Panc1 (cell line): ENCODE results near the gene PGGHG. TPM values are rescaled to one million over a fixed set of nuclear protein-coding genes. Genes with fewer than 3 reads are reported as not detected.
A peak's percentile ranks its signal among the peaks of the same experiment; 100 is the strongest.
"Not testable (repeated sequence)": the region's sequence is repeated elsewhere in the genome, so short reads cannot be mapped to it uniquely, and the experiment has no call there.

Source experiments
- ATAC-seq: fragments of 200-7000 bp; cut with Tn5 transposase; 2 replicates; pipeline ENCODE4 v1.9.1; 2020; ENCODE audit warnings: mild to moderate bottlenecking, moderate library complexity
- BruUV-seq: library from RNA; stranded (reverse); fragments of 400-500 nt; replicated peaks from 2 replicates; lab custom pipeline; 2021; lab: Mats Ljungman, UMichigan
- CTCF ChIA-PET: fragments of 300-600 bp; sonication (Branson Sonifier 250); formaldehyde crosslinking; loops from one replicate; lab custom pipeline; 2022; ENCODE audit warnings: antibody characterized with exemption; lab: Charles Lee
- POLR2A ChIA-PET: fragments of 300-600 bp; sonication (Branson Sonifier 250); formaldehyde crosslinking; loops from one replicate; lab custom pipeline; 2022; ENCODE audit warnings: antibody characterized with exemption; lab: Charles Lee
- DNase-seq: peaks from one replicate; pipeline ENCODE4 v3.0.0-alpha.2; 2010; ENCODE audit warnings: low read depth, low spot score
- H3K27ac ChIP-seq: 2 replicates; pipeline ENCODE4 v1.5.1; 2011; ENCODE audit warnings: mild to moderate bottlenecking, low read length, inconsistent platforms
- H3K27me3 ChIP-seq: fragments of 200-500 bp; sonication (Bioruptor generic); 2 replicates; pipeline ENCODE4 v1.6.0; 2014; ENCODE audit warnings: low read length, inconsistent platforms; ENCODE audit not compliant: control insufficient read depth, insufficient read depth
- H3K36me3 ChIP-seq: fragments of 200-500 bp; sonication (Bioruptor generic); 2 replicates; pipeline ENCODE4 v1.5.1; 2014; ENCODE audit warnings: inconsistent platforms, mild to moderate bottlenecking, low read length, moderate library complexity; ENCODE audit not compliant: control insufficient read depth, insufficient read depth
- H3K4me1 ChIP-seq: 2 replicates; pipeline ENCODE4 v1.5.1; 2011; ENCODE audit warnings: inconsistent platforms, mild to moderate bottlenecking, low read length, moderate library complexity; ENCODE audit not compliant: control insufficient read depth, insufficient read depth
- H3K4me3 ChIP-seq, 2 experiments: 2 replicates each; pipeline ENCODE4 v1.5.1; 2011 to 2012; ENCODE audit warnings: low read depth in 2 of 2, low read length in 2 of 2, mild to moderate bottlenecking in 2 of 2, inconsistent platforms in 1 of 2, moderate library complexity in 1 of 2
- H3K9me3 ChIP-seq: fragments of 200-500 bp; sonication (Bioruptor generic); 2 replicates; pipeline ENCODE4 v1.5.1; 2014; ENCODE audit warnings: low read depth, mild to moderate bottlenecking, inconsistent platforms, low read length, moderate library complexity; ENCODE audit not compliant: control insufficient read depth, insufficient read depth
- CTCF ChIP-seq: fragments of 450-650 bp; IDR thresholded peaks from 2 replicates; pipeline ENCODE4 v1.5.1; 2017; ENCODE audit warnings: mild to moderate bottlenecking
- POLR2AphosphoS5 ChIP-seq: IDR thresholded peaks from 2 replicates; pipeline ENCODE4 v1.6.1; 2012; ENCODE audit warnings: mild to moderate bottlenecking, low read depth, low read length, moderate library complexity
- REST ChIP-seq, 2 experiments: IDR thresholded peaks; 2 replicates each; pipeline ENCODE4 v1.6.1; 2011 to 2012; ENCODE audit warnings: low read depth in 2 of 2, control low read depth in 1 of 2, low read length in 1 of 2, mild to moderate bottlenecking in 1 of 2, moderate library complexity in 1 of 2; ENCODE audit not compliant: insufficient read depth in 1 of 2
- SIN3A ChIP-seq: IDR thresholded peaks from 2 replicates; pipeline ENCODE4 v1.6.1; 2012; ENCODE audit warnings: low read depth, mild to moderate bottlenecking, low read length, moderate library complexity, borderline replicate concordance; ENCODE audit not compliant: insufficient read depth
- TCF7L2 ChIP-seq: IDR thresholded peaks from 2 replicates; pipeline ENCODE4 v1.6.1; 2011; ENCODE audit warnings: mild to moderate bottlenecking, low read depth, low read length, inconsistent platforms
- in situ Hi-C: cut with HindIII; loops from 2 replicates; pipeline ENCODE4 v1.10.0; 2016; ENCODE audit warnings: low sequenced_read_pairs, low pct_unique_long_range_greater_than_20kb
- intact Hi-C: fragments of 100-400 bp; cut with micrococcal nuclease; formaldehyde crosslinking; loops from one replicate; pipeline ENCODE4 v1.10.0; 2022; ENCODE audit not compliant: unreplicated experiment
- total RNA-seq: library from RNA; stranded (reverse); gene quantifications from one replicate; pipeline ENCODE4 v1.2.1, GENCODE V29; 2021; ENCODE audit not compliant: unreplicated experiment

The PGGHG gene
- total RNA-seq, 1 experiment from 2014 or later = 115 TPM

GRCh38 chr11:305844-306211, 16.9 kb downstream of the PGGHG start:
- peak overlapping the region; percentile 90 for H3K27ac ChIP-seq
- H3K4me3 ChIP-seq = no peak overlapping the region
- in situ Hi-C loops (no loop called here), intact Hi-C loops (loop anchor here (5.0 kb wide), 1 partner anchor 51 kb away; no protein-coding TSS in a partner anchor)
- no peak for DNase-seq
- H3K36me3 ChIP-seq = no peaks in the 10 kb centered on the region
- TF ChIP-seq POLR2AphosphoS5 (no peak), REST (IDR thresholded peaks at IDR 0.05; ENCODE audit: insufficient read depth in 1 of 2, low read depth in 2 of 2, low read length in 1 of 2) (no peak)
- H3K27me3 ChIP-seq = no peaks in the 10 kb centered on the region
- no peak for ATAC-seq
- H3K4me1 ChIP-seq = peaks cover 43% of the 10 kb centered on the region
- ChIA-PET CTCF (interaction anchor here (0.6 to 1.2 kb wide), 3 partner anchors 53 to 101 kb away, joined by 3 to 4 read pairs (median 3); no protein-coding TSS in a partner anchor), POLR2A (interaction anchor here (2.0 kb wide), 1 partner anchor 50 kb away, joined by 5 read pairs; no protein-coding TSS in a partner anchor)
- H3K9me3 ChIP-seq = no peaks in the 10 kb centered on the region
- BruUV-seq = no TSS peak

DNA sequence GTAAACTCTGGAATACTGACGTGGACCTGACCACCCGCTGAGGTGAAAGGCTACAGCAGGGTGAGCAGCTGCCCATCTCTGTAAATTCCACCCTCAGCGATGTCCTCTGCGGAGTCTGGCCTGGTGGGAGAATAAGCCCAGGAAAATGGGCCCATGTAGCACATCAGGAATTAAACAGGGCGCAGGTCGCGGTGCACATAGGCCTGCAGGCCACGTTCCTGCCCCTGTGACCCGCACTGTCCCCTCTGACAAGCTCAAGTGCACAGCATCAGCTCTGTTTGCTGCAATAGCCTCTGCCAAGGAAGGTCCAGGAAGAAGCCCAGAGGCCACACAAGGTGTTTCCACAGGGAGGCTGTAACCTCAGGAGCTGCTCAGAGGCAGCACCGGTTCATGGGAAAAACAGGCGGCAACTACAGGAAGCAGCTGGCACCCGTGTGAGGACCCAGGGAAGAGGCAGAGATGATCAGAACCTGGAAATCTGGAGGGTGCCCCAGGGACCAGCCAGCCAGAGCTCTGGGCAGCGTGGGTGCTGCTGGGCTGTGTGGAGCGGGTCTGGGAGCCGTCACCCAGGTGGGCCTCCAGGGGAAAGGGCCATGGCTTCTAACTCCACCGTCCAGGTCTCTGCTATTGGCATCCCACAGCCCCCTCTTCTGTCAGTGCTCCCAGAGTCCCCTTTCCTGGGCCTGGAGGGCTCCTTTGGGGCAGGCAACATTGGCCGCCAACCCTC, 17.9 kb downstream of the PGGHG start:
- ChIA-PET CTCF (interaction anchor here (0.7 to 1.2 kb wide), 4 partner anchors 15 to 141 kb away, joined by 3 to 4 read pairs (median 3); no protein-coding TSS in a partner anchor), POLR2A (interaction anchor here (2.0 kb wide), 1 partner anchor 49 kb away, joined by 5 read pairs; no protein-coding TSS in a partner anchor)
- Histone ChIP-seq H3K4me1 (peaks cover 46% of the 10 kb centered on the region), H3K36me3 (no peaks in the 10 kb centered on the region), H3K9me3 (no peaks in the 10 kb centered on the region), H3K27me3 (no peaks in the 10 kb centered on the region), H3K27ac (peak overlapping the region; percentile 90), H3K4me3 (no peak overlapping the region)
- in situ Hi-C loops = no loop called here
- ATAC-seq = no peak
- TF ChIP-seq REST (IDR thresholded peaks at IDR 0.05; ENCODE audit: insufficient read depth in 1 of 2, low read depth in 2 of 2, low read length in 1 of 2) (no peak), TCF7L2 (no peak), POLR2AphosphoS5 (no peak), CTCF (no peak), SIN3A (no peak)
- no peak for DNase-seq
- no TSS peak for BruUV-seq
- intact Hi-C loops = loop anchor here (5.0 kb wide), 1 partner anchor 50 kb away; no protein-coding TSS in a partner anchor

DNA sequence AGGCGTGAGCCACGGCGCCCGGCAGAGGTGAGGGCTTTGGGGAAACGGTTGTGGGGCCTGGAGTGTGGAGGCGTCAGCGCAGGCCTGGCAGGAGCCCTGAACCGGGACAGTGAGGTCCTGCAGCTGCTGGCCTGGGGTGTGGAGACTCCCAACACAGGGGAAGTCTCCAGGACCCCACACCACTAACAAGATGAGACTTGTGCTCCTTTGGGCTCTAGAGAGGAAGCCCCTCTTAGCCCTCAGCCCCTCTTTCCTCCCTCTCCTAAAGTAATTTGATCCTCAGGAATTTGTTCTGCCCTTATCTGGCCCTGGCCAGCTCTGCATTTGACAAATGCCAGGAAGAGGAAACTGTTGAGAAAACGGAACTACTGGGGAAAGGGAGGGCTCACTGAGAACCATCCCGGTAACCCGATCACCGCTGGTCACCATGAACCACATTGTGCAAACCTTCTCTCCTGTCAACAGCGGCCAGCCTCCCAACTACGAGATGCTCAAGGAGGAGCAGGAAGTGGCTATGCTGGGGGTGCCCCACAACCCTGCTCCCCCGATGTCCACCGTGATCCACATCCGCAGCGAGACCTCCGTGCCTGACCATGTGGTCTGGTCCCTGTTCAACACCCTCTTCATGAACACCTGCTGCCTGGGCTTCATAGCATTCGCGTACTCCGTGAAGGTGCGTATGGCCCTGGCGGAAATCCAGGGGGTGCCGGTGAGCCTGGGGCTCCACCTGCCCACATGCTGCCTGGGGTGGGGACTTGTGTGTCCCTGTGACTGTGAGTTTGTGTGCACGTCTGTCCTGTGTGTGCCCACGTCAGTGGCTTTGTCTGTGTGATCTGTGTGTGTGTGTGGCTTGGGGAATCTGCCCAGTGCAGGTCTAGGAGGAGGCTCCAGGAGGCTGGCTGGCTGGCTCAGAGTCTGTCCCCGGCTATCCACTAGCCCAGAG, 19.1 kb downstream of the PGGHG start, which contains the start of gene IFITM2:
IFITM2 (plus strand) TSS at position 51 of the 943 bp plus-strand sequence; CDS start at position 428, 377 bp downstream.
- DNase-seq, H3K9me3 ChIP-seq, H3K36me3 ChIP-seq, in situ Hi-C loops, CTCF ChIA-PET, H3K27me3 ChIP-seq: not testable (repeated sequence)
- TSS peak; percentile 99 for BruUV-seq
- Histone ChIP-seq H3K27ac (peak within 1 kb of the TSS; percentile 90), H3K4me1 (peaks cover 58% of the 10 kb centered on the region), H3K4me3 (peak within 1 kb of the TSS; percentile 40 to 55)
- POLR2A ChIA-PET = interaction anchor here (0.6 kb wide), 1 partner anchor 19 kb away, joined by 7 read pairs; no protein-coding TSS in a partner anchor
- intact Hi-C loops = loop anchor here (5.0 kb wide), 1 partner anchor 49 kb away; no protein-coding TSS in a partner anchor
- ATAC-seq = peak; percentile 49
